IPS-15b (cell line): ENCODE measurements around the gene GADL1.

Source experiments
- H3K27me3 ChIP-seq: one replicate; pipeline ENCODE4 v1.6.1; 2013; ENCODE audit warnings: low read length; ENCODE audit not compliant: control insufficient read depth, insufficient read depth
- H3K36me3 ChIP-seq: one replicate; pipeline ENCODE4 v1.6.1; 2013; ENCODE audit warnings: low read length; ENCODE audit not compliant: control insufficient read depth, insufficient read depth
- H3K4me1 ChIP-seq: one replicate; pipeline ENCODE4 v1.6.1; 2013; ENCODE audit warnings: mild to moderate bottlenecking, low read length; ENCODE audit not compliant: control insufficient read depth, insufficient read depth
- H3K4me3 ChIP-seq: one replicate; pipeline ENCODE4 v1.5.1; 2013; ENCODE audit warnings: low read depth, low read length
- H3K9ac ChIP-seq: one replicate; pipeline ENCODE4 v1.6.1; 2013; ENCODE audit warnings: low read depth, mild to moderate bottlenecking, low read length
- H3K9me3 ChIP-seq: one replicate; pipeline ENCODE4 v1.6.1; 2013; ENCODE audit warnings: mild to moderate bottlenecking, low read length; ENCODE audit not compliant: control insufficient read depth, insufficient read depth

Gene GADL1

GRCh38 chr3:30733209-30733608 is 161.3 kb downstream of the GADL1 start:
- H3K27me3 ChIP-seq: no peaks in the 10 kb centered on the region
- no peak overlapping the region for H3K9ac ChIP-seq
- H3K9me3 ChIP-seq: no peaks in the 10 kb centered on the region
- H3K4me3 ChIP-seq: no peak overlapping the region
- H3K4me1 ChIP-seq: no peaks in the 10 kb centered on the region
- no peaks in the 10 kb centered on the region for H3K36me3 ChIP-seq

- H3K36me3 ChIP-seq: no peaks in the 10 kb centered on the region
- no peak overlapping the region for H3K4me3 ChIP-seq
- no peaks in the 10 kb centered on the region for H3K9me3 ChIP-seq
- no peaks in the 10 kb centered on the region for H3K4me1 ChIP-seq
- no peaks in the 10 kb centered on the region for H3K27me3 ChIP-seq
- no peak overlapping the region for H3K9ac ChIP-seq
Measured at GRCh38 chr3:30730967-30731366, 163.5 kb downstream of the GADL1 start.

- H3K27me3 ChIP-seq: no peaks in the 10 kb centered on the region
- H3K9me3 ChIP-seq: no peaks in the 10 kb centered on the region
- no peaks in the 10 kb centered on the region for H3K4me1 ChIP-seq
- no peak overlapping the region for H3K9ac ChIP-seq
- no peaks in the 10 kb centered on the region for H3K36me3 ChIP-seq
- H3K4me3 ChIP-seq: no peak overlapping the region
Measured at GRCh38 chr3:30729936-30730335, 164.5 kb downstream of the GADL1 start.

- Histone ChIP-seq H3K4me3 (no peak overlapping the region), H3K36me3 (no peaks in the 10 kb centered on the region), H3K27me3 (no peaks in the 10 kb centered on the region), H3K9me3 (no peaks in the 10 kb centered on the region), H3K9ac (no peak overlapping the region), H3K4me1 (no peaks in the 10 kb centered on the region)
Measured at GRCh38 chr3:30729512-30729911, 164.9 kb downstream of the GADL1 start.

GRCh38 chr3:30728143-30728542 is 166.3 kb downstream of the GADL1 start:
- no peak overlapping the region for H3K9ac ChIP-seq
- no peaks in the 10 kb centered on the region for H3K9me3 ChIP-seq
- no peak overlapping the region for H3K4me3 ChIP-seq
- no peaks in the 10 kb centered on the region for H3K4me1 ChIP-seq
- H3K27me3 ChIP-seq: no peaks in the 10 kb centered on the region
- no peaks in the 10 kb centered on the region for H3K36me3 ChIP-seq

- Histone ChIP-seq H3K4me3 (no peak overlapping the region), H3K9me3 (no peaks in the 10 kb centered on the region), H3K9ac (no peak overlapping the region), H3K36me3 (no peaks in the 10 kb centered on the region), H3K4me1 (no peaks in the 10 kb centered on the region), H3K27me3 (no peaks in the 10 kb centered on the region)
Measured at GRCh38 chr3:30724863-30725262, 169.6 kb downstream of the GADL1 start.

- Histone ChIP-seq H3K9me3 (no peaks in the 10 kb centered on the region), H3K4me1 (no peaks in the 10 kb centered on the region), H3K27me3 (no peaks in the 10 kb centered on the region), H3K36me3 (no peaks in the 10 kb centered on the region), H3K4me3 (no peak overlapping the region), H3K9ac (no peak overlapping the region)
Measured at GRCh38 chr3:30723211-30723610, 171.2 kb downstream of the GADL1 start.

- no peaks in the 10 kb centered on the region for H3K4me1 ChIP-seq
- H3K36me3 ChIP-seq: no peaks in the 10 kb centered on the region
- no peak overlapping the region for H3K4me3 ChIP-seq
- H3K9ac ChIP-seq: no peak overlapping the region
- H3K27me3 ChIP-seq: no peaks in the 10 kb centered on the region
- no peaks in the 10 kb centered on the region for H3K9me3 ChIP-seq
Measured at GRCh38 chr3:30721314-30721634, 173.2 kb downstream of the GADL1 start.

- Histone ChIP-seq H3K36me3 (no peaks in the 10 kb centered on the region), H3K4me1 (no peaks in the 10 kb centered on the region), H3K9me3 (no peaks in the 10 kb centered on the region), H3K27me3 (no peaks in the 10 kb centered on the region), H3K4me3 (no peak overlapping the region), H3K9ac (no peak overlapping the region)
Measured at GRCh38 chr3:30720586-30721313, 173.7 kb downstream of the GADL1 start.

- no peaks in the 10 kb centered on the region for H3K36me3 ChIP-seq
- H3K9ac ChIP-seq: no peak overlapping the region
- no peaks in the 10 kb centered on the region for H3K9me3 ChIP-seq
- H3K4me1 ChIP-seq: no peaks in the 10 kb centered on the region
- no peak overlapping the region for H3K4me3 ChIP-seq
- H3K27me3 ChIP-seq: no peaks in the 10 kb centered on the region
Measured at GRCh38 chr3:30719536-30719935, 174.9 kb downstream of the GADL1 start.

GRCh38 chr3:30713885-30714503 is 180.5 kb downstream of the GADL1 start:
- Histone ChIP-seq H3K4me1 (no peaks in the 10 kb centered on the region), H3K27me3 (no peaks in the 10 kb centered on the region), H3K9ac (no peak overlapping the region), H3K9me3 (no peaks in the 10 kb centered on the region), H3K36me3 (no peaks in the 10 kb centered on the region), H3K4me3 (no peak overlapping the region)

GRCh38 chr3:30712991-30713390 is 181.5 kb downstream of the GADL1 start:
- no peak overlapping the region for H3K9ac ChIP-seq
- no peak overlapping the region for H3K4me3 ChIP-seq
- H3K36me3 ChIP-seq: no peaks in the 10 kb centered on the region
- no peaks in the 10 kb centered on the region for H3K9me3 ChIP-seq
- H3K4me1 ChIP-seq: no peaks in the 10 kb centered on the region
- no peaks in the 10 kb centered on the region for H3K27me3 ChIP-seq
